ENCODE results near the gene POLR1B.
"Not testable (repeated sequence)": the region's sequence is repeated elsewhere in the genome, so short reads cannot be mapped to it uniquely, and the experiment has no call there.

Gene POLR1B

DNA sequence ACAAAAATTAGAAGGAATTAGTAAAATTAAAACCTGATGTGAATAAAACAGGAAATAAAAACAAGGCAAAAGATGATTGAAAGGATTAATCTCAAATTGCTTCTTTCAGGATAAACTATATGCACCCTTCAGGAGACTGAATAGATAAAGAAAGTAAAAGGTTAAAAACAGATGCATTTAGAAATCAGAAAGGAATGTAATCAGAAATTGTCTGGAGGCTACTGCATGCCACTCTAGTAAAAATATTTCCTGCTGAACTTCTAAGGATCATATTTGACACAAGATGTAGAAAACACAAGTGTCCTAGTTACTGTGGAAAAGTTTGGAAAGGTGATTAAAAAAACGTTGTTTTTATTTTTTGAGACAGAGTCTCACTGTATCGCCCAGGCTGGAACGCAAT is 58.4 kb downstream of the POLR1B start:
- TF ChIP-seq GATA1 (IDR thresholded peaks at IDR 0.05; ENCODE audit: low read depth, low read length) (no peak), POLR2A (IDR thresholded peaks at IDR 0.05; ENCODE audit: low read length) (no peak)
- no peak for DNase-seq

DNA sequence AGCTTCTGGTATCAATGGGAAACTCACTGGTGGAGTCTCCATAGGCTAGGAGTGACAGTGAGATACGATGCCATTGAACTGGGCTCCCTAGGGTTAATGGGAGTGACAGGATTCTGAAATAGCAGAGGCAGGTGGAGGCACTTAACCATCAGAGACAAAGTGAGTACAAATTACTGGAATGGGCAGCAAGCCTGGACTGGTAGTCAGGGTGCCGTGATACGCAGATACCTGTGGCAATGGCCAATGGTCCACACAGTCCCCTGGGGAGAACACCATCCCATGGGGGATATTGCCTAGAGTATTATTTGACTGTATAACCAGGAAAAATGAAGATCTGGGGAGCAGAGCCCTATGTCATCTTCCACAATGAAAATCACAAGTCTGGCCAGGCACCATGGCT is 59.5 kb downstream of the POLR1B start:
- TF ChIP-seq POLR2A (IDR thresholded peaks at IDR 0.05; ENCODE audit: low read length) (no peak), GATA1 (IDR thresholded peaks at IDR 0.05; ENCODE audit: low read depth, low read length) (no peak)

DNA sequence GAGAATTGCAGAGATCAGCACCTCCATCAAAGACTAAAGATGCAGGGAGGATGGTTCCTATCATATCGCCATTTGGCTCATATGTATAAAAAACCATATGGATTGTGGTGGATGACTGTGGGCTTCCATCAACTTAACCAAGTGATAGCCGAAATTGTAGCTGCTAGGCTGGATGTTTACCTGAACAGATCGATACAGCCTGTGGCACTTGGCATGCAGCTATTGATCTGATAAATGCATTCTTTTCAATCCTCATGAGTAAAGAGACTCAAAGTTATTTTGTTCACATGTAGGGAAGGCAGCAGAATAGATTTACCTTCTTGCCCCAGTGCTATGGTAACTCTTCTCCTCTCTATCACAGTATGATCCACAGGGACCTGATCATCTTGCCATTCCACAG is 60.7 kb downstream of the POLR1B start:
- TF ChIP-seq GATA1 (IDR thresholded peaks at IDR 0.05; ENCODE audit: low read depth, low read length) (no peak), POLR2A (IDR thresholded peaks at IDR 0.05; ENCODE audit: low read length) (no peak)
- DNase-seq, result no peak

More for the DNA sequence above, 59.5 kb downstream of the POLR1B start:
- DNase-seq, result no peak

DNA sequence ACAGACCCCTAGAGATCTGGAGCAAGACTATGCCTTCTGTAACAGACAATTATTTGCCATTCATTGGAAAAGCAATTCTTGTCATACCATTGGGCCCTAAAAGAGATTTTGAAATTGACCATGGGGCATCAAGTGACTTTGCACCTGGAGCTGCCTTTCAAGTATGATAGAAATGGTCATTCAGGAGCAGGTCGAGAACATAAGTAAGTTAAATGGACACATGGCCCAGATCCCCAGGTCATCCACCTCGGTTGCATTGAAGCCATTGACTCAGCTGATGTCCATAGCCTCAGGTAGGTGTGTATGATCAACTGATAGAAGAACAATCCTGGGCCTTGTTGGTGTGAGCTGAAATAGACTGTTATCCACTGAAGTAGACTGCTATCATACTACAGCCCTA is 61.5 kb downstream of the POLR1B start:
- TF ChIP-seq POLR2A (IDR thresholded peaks at IDR 0.05; ENCODE audit: low read length) (no peak), GATA1 (IDR thresholded peaks at IDR 0.05; ENCODE audit: low read depth, low read length) (no peak)
- DNase-seq, result no peak

DNA sequence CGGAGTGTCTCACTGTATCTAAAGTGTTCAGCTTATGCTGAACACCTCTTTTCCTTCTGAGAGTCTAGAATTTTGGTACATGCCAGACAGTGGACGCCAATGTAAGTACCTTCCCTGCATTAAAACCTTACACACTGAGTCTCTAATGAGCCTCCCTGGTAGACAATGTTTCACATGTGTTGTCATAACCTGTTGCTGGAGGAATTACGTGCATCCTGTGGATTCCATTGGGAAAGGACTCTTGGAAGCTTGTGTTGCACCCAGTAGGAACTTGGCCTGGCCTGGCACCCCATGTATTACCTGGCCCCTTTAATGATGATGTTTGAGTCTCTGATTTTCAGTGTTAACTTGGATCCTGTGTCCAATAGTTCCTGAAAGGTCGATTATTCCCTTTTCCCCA is 62.7 kb downstream of the POLR1B start:
- no peak for TF ChIP-seq GATA1 (IDR thresholded peaks at IDR 0.05; ENCODE audit: low read depth, low read length)
- TF ChIP-seq POLR2A (IDR thresholded peaks at IDR 0.05; ENCODE audit: low read length), result no peak
- no peak for DNase-seq

DNA sequence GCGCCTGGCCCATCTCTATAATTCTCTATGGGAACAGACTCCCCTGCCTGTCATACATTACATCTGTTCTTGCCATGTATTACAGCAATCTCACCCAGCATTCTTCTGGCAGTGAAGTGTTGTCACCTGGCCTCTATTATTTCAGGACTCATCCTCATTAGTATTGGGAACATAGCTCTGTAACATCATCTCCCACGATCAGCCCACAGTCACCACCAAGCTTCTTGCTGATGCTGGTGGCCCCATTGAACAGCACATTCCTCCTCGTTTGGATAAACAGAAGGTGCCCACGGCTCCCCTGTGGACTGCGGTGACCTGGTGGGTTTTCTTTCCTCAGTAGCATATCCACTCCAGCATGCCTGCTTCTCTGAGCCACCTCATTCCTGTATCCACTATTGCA is 63.7 kb downstream of the POLR1B start:
- no peak for DNase-seq
- TF ChIP-seq GATA1 (IDR thresholded peaks at IDR 0.05; ENCODE audit: low read depth, low read length), result no peak
- no peak for TF ChIP-seq POLR2A (IDR thresholded peaks at IDR 0.05; ENCODE audit: low read length)

DNA sequence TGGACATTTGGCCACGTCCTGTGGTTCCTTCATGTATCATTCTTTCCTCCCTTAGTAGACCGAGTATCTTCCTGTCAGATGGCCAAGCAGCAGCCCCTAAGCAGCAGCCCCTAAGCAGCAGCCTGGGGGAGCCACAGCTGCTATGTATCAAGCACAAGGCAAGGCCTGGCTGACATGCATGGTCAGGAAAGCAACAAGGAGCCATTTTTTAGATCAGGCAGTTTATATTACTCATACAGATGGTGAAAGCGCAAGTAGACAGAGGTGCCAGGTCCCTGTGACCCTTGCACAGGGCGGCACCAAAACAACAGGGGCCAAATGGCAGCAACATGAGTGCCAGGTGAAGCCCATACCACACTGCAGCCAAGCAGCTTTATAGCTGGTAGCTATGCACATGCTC is 64.3 kb downstream of the POLR1B start:
- no peak for DNase-seq
- TF ChIP-seq POLR2A (IDR thresholded peaks at IDR 0.05; ENCODE audit: low read length) (no peak), GATA1 (IDR thresholded peaks at IDR 0.05; ENCODE audit: low read depth, low read length) (no peak)

DNA sequence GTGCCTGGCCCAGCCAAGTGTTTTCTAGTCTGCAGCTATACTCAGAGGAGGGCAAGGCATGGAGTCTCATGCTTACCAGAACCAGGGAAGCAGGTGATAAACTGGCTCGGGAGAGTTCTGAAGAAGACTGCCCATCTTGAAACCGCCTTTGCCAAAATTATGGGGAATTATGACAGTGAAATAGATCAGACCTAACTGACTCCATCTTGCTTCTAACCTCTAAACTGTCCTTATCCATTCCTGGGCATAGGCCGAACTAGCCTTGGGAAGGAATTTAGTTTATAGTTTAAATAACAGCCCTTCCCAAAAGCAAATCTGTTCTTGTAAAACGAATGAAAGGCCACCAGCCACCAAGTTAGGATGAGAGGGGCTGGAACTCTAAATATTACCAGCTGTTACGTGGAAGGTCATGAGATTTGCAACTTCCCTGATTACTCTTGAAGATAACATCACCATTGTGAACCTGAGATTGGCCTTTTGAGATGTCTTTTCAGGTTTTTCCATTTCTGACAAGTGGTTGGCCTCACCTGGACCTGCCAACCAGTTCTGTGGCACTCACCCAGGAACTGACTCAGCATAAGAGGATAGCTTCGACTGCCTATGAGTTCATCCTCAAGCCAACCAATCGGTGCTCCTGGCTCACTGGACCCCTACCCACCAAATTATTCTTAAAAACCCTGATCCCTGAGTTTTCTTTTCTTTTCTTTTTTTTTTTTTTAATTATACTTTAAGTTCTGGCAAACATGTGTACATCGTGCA is 65.6 kb downstream of the POLR1B start:
- no peak for DNase-seq
- TF ChIP-seq POLR2A (IDR thresholded peaks at IDR 0.05; ENCODE audit: low read length) (no peak), GATA1 (IDR thresholded peaks at IDR 0.05; ENCODE audit: low read depth, low read length) (no peak)

DNA sequence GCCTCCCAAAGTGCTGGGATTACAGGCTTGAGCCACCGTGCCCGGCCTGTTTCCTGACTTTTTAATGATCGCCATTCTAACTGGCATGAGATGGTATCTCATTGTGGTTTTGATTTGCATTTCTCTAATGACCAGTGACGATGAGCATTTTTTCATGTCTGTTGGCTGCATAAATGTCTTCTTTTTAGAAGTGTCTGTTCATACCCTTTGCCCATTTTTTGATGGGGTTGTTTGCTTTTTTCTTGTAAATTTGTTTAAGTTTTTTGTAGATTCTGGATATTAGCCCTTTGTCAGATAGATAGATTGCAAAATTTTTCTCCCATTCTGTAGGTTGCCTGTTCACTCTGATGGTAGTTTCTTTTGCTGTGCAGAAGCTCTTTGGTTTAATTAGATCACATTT is 67.1 kb downstream of the POLR1B start:
- DNase-seq, result not testable (repeated sequence)

DNA sequence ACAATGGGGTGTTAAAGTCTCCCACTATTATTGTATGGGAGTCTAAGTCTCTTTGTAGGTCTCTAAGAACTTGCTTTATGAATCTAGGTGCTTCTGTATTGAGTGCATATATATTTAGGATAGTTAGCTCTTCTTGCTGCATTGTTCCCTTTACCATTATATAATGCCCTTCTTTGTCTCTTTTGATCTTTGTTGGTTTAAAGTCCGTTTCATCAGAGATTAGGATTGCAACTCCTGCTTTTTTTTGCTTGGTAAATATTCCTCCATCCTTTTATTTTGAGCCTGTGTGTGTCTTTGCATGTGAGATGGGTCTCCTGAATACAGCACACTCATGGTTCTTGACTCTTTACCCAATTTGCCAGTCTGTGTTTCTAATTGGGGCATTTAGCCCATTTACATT is 70.0 kb downstream of the POLR1B start:
- DNase-seq, result not testable (repeated sequence)

DNA sequence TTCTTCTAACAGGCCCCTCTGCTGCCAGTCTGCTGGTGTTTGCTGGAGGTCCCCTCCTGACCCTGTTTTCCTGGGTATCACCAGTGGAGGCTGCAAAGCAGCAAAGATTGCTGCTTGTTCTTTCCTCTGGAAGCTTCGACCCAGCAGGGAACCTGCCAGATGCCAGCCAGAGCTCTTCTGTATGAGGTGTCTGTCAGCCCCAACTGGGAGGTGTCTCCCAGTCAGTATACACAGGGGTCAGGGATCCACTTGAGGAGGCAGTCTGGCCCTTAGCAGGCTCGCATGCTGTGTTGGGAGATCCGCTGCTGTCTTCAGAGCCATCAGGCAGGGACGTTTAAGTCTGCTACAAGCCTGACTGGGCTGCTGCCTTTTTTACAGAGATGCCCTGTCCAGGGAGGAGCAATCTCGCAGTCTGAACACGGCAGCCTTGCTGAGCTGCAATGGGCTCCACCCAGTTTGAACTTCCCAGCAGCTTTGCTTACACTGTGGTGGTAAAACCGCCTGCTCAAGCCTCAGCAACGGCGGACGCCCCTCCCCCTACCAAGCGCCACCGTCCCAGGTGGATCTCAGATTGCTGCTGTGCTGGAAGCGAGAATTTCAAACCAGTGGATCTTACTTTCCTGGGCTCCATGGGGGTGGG is 72.1 kb downstream of the POLR1B start:
- no peak for TF ChIP-seq POLR2A (IDR thresholded peaks at IDR 0.05; ENCODE audit: low read length)
- no peak for TF ChIP-seq GATA1 (IDR thresholded peaks at IDR 0.05; ENCODE audit: low read depth, low read length)
- no peak for DNase-seq

DNA sequence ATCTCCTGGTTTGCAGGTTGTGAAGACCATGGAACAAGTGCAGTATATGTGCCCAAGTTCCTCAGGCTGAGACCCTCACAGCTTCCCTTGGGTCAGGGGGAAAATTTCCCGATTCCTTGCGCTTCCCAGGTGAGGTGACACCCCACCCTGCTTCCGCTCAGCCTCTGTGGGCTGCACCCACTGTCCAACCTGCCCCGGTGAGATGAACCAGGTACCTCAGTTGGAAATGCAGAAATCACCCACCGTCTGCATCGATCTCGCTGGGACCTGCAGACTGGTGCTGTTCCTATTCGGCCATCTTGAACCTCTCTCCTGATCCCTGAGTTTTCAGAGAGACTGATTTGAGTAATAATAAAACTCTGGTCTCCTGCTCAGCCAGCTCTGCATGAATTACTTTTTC is 72.8 kb downstream of the POLR1B start:
- no peak for TF ChIP-seq POLR2A (IDR thresholded peaks at IDR 0.05; ENCODE audit: low read length)
- TF ChIP-seq GATA1 (IDR thresholded peaks at IDR 0.05; ENCODE audit: low read depth, low read length), result no peak
- DNase-seq, result no peak

DNA sequence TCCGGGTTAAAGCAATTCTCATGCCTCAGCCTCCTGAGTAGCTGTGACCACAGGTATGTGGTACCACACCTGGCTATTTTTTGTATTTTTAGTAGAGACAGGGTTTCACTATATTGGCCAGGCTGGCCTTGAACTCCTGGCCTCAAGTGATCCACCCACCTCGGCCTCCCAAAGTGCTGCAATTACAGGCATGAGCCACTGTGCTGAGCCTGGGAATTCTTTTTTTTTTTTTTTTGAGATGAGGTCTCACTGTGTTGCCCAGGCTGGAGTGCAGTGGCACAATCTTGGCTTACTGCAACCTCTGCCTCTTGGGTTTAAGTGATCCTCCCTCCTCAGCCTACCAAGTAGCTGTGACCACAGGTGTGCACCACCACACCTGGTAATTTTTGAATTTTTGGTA is 73.5 kb downstream of the POLR1B start:
- not testable (repeated sequence) for DNase-seq

DNA sequence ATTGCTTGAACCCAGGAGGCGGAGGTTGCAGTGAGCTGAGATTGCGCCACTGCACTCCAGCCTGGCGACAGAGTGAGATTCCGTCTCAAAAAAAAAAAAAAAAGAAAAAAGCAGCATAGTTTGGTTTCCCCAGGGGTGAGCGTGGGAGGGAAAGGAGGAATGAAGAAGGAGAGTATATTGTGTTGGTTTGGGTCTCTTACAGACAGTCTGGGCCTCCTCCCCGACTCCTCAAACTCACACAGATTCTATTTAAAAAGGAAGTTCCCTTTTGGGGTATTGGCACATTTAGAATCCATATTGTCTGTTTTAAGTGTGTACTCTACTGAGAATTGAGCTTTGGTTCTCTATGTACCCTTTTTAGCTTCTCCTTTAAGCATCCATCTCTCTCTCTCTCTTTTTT is 76.1 kb downstream of the POLR1B start:
- no peak for DNase-seq
- TF ChIP-seq POLR2A (IDR thresholded peaks at IDR 0.05; ENCODE audit: low read length), result no peak

DNA sequence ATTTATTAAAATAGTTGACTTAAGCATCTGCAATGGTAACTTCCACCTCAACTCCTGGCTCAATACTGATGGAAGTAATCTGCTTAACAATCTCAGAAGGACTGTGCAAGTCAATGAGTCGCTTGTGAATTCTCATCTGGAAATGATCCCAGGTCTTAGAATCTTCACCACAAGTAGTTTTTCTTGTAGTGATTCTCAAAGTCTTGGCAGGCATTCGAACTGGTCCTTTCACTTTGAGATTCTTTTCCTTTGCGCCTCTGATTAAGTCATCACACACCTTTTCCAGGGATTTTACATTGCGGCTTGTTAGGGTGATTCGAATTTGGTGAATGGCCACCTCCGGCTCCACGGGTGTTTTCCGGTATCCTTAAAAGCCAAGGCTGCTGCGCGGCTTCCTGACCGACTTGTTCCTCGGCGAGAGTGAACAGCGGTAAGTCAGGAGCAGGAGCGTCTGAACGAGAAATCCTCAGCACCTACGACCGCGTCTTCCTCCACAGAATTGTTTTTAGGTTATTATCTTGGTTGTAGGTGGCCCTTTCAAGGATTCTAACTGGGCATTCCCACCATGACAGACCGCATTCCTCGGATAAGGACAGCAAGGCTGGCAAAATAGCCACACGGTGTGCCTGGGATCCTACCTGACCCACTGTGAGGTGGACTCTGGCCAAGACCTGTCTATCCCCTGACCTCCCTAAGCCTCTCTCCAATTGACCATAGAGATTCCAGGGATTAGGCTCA is 79.7 kb downstream of the POLR1B start:
- DNase-seq, result no peak
- TF ChIP-seq GATA1 (IDR thresholded peaks at IDR 0.05; ENCODE audit: low read depth, low read length), result no peak
- no peak for TF ChIP-seq POLR2A (IDR thresholded peaks at IDR 0.05; ENCODE audit: low read length)

All from erythroblast (primary cell).